Astrocyte (in vitro differentiated cells and primary cell): ENCODE results near the gene ST3GAL2.

ENCODE experiments used
- CTCF ChIP-seq: IDR thresholded peaks from 2 replicates; pipeline ENCODE4 v1.5.1; 2011; ENCODE audit warnings: low read depth, mild to moderate bottlenecking, inconsistent platforms, low read length, moderate library complexity; ENCODE audit not compliant: insufficient read depth
- EZH2 ChIP-seq: IDR thresholded peaks from 2 replicates; pipeline ENCODE4 v1.6.1; 2012; ENCODE audit warnings: mild to moderate bottlenecking, low read length, inconsistent platforms; ENCODE audit not compliant: insufficient read depth

- TF ChIP-seq CTCF (no peak), EZH2 (no peak)
These were observed 26.5 kb downstream of the ST3GAL2 start for GRCh38 chr16:70412385-70412784.
